GM21723 (cell line): ENCODE measurements around the gene TBX10.
"Not testable (repeated sequence)": the region's sequence is repeated elsewhere in the genome, so short reads cannot be mapped to it uniquely, and the experiment has no call there.

Experiments
- ATAC-seq: cut with Tn5 transposase; IDR thresholded peaks from one replicate; pipeline ENCODE4 v1.9.1; 2021; ENCODE audit warnings: mild to moderate bottlenecking, moderate library complexity; ENCODE audit not compliant: unreplicated experiment

Gene TBX10

DNA sequence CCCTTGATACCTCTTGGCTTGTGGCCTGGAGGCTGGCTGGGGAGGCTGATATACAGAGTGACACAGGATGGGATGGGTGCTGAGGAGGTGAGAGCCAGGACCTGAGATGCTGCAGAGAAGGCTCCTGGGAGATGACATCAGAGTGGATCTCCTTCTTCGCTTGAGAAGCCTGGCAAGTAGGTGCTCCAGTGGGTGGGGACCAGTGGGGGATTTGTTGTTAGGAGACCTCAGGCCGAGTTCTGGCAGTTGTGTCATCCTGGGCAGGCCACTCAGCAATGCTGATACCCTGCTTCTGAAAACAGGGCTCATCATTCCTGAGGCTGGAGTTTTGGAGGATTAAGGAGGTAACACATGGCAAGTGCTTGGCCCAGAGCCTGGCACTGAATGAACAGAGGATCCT lies 34.7 kb downstream of the TBX10 start:
- ATAC-seq = no peak

DNA sequence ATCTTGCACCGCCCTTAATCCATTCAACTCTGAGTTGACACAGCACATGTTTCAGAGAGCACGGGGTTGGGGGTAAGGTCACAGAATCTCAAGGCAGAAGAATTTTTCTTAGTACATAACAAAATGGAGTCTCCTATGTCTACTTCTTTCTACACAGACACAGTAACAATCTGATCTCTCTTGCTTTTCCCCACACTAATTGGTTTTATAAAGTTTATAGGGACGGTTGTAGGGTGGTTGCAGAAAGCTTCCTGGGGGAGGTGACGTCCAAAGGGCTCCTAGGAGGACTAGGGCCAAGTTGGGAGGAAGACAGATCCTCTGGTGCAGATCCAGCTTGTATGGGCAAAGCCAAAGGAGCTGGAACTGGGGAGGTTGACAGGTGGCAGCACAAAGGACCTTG lies 35.4 kb downstream of the TBX10 start:
- not testable (repeated sequence) for ATAC-seq

DNA sequence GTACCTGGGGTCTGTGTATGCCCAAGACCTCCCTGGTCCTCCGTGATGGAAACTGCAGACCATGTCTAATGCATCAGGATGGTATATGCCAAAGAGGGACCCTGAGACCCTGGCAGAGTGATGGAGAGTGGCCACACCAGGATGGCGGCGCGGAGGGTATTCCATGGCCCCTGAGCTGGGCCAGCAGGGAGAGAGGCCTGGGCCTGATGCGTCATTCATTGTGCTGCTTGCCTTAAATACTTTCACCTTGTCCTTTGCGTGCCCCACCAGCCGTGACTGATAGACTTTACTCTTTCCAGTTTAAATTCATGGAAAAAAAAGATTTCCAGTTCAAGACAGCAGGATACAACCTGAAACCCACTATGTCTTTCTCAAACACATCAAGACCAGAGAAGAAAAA lies 38.5 kb downstream of the TBX10 start:
- ATAC-seq = no peak

DNA sequence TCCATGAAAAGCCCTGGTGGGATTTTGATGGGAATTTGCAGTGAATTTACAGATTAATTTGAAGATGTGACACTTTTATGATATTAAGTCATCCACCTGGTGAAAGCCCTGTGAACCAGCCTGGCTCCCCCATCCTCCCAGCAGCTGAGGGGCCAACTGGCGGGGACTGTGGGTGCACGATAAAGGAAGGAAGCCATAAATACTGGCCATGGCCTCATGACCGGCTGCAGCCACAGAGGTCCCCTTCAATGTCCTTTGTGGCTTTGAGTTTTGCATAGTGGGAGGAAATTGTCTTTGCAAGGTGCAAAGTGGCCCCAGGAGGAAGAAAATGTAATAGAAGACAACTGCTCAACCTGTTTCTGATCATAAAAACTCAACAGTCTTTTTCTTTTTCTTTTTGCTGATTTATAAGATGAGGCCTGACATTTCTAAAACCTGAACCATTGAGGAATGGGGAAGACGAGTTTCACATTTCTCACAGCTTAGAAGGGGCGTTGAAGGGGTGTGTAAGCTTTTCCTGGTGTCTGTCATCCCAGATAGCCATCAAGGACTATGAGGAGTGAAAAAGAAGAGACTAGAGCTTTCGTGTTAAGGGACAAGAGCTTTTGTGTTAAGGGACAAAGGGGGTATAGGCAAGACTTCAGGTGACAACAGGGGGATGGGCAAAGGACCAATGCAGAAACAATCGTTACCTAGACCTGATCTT lies 39.1 kb downstream of the TBX10 start:
- ATAC-seq = peak; percentile 68

DNA sequence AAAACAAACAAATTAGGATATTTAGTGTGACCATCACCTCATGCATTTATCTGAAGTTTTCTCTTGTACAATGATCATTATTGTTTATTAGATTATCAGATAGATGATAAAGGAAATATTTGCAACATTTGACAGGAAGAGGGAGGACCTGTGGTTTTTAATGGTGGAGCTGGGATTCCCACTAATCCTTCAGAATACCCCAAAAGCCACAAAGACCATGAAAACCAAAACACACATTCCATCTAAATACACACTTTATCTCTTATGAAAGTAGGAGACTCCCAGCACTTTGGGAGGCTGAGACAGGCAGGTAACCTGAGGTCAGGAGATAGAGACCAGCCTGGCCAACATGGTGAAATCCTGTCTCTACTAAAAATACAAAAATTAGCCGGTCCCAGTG lies 40.4 kb downstream of the TBX10 start:
- no peak for ATAC-seq

DNA sequence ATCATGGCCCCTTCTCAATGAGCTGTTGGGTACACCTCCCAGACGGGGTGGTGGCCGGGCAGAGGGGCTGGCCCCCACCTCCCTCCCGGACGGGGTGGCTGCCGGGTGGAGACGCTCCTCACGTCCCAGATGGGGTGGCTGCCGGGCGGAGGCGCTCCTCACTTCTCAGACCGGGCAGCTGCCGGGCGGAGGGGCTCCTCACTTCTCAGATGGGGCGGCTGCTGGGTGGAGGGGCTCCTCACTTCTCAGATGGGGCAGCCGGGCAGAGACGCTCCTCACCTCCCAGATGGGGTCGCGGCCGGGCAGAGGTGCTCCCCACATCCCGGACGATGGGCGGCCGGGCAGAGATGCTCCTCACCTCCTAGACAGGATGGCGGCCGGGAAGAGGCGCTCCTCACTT lies 41.6 kb downstream of the TBX10 start:
- not testable (repeated sequence) for ATAC-seq

DNA sequence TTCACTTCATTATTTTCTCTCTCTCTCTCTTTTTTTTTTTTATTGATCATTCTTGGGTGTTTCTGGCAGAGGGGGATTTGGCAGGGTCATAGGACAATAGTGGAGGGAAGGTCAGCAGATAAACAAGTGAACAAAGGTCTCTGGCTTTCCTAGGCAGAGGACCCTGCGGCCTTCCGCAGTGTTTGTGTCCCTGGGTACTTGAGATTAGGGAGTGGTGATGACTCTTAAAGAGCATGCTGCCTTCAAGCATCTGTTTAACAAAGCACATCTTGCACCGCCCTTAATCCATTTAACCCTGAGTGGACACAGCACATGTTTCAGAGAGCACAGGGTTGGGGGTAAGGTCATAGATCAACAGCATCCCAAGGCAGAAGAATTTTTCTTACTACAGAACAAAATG lies 42.1 kb downstream of the TBX10 start:
- ATAC-seq = not testable (repeated sequence)

DNA sequence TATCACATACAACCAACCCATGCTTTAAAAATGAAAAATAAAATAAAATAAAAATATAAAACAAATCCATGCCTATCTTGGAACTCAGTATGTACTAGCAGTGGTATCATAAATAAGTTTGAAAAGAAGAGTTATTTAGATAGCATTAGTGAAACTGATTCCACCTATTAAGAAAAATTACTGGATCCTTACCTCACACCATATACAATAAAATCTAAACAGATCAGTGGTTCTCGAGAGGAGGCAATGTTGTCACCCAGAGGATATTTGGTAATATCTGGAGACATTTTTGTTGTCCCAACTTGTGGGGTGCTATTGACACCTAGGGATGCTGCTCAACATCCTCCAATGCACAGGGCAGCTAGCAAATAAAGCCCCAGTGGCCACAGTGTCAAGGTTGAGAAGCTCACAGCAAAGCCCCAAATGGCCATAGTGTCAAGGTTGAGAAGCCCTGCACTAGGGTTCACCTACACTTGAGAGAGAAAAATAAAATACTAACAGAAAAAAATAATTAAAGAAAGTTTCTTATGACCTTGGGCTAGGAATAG lies 42.7 kb downstream of the TBX10 start:
- ATAC-seq = no peak

DNA sequence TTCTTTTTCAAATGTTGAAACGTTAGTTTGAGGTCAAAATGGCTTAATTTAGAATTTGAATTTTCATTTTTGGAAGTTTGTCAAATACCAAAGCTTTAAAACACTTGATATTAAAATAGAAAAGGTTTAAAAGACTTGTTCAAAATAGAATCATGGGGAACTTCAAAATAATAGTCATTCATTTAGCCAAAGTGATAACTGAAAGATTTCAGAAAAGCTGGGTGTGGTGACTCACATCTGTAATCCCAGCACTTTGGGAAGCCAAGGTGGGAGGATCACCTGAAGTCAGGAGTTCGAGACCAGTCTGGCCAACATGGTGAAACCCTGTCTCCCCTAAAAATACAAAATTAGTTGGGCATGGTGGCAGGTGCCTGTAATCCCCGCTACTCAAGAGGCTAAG lies 45.1 kb downstream of the TBX10 start:
- ATAC-seq = no peak

DNA sequence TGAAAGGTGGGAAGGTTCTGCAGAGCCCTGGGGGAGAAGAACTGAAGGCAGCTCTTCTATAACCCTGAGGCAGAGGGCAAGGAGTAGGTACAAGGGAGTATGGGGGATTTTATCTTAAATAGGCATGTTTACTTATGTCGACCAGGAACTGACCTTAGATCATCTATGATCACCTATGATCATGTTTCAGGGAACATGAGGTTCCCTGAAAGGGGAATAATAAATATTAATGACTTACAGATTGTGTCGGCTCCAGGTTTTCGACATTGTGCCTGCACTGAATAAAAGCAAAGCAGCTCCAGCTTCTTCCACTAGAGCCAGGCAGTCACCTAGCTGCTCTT lies 46.0 kb downstream of the TBX10 start:
- ATAC-seq = no peak

DNA sequence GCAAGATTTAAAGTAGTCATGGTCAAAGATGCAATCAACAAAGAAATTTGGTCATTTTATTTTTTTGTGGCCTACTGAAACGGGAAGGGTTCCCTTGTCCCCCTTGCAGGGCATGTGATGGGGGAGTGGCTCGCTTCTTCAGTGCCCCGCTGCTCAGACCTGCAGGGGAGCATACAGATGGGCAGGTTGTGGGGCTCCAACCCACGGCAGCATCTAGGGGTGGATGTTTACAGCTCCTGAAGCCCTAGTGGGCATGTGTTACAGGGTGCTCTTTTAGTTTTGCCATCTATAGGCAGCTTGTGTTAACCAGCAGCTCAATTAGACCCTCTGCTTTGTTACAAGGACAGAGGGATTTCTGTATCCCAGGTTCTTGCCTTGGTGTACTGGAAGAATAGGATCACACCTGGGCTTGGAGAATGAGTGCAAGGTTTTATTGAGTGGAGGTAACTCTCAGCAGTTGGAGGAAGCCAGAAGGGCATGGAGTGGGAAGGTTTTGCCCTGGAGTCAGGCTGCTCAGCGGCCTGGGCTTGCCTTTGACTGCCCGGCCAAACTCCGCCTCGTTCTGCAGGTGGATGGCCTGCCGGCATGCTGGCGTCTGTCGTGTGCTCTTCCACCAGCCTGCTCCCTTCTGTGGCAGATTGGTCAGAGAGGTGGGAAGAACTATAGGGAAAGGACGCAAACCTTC lies 46.5 kb downstream of the TBX10 start:
- no peak for ATAC-seq

DNA sequence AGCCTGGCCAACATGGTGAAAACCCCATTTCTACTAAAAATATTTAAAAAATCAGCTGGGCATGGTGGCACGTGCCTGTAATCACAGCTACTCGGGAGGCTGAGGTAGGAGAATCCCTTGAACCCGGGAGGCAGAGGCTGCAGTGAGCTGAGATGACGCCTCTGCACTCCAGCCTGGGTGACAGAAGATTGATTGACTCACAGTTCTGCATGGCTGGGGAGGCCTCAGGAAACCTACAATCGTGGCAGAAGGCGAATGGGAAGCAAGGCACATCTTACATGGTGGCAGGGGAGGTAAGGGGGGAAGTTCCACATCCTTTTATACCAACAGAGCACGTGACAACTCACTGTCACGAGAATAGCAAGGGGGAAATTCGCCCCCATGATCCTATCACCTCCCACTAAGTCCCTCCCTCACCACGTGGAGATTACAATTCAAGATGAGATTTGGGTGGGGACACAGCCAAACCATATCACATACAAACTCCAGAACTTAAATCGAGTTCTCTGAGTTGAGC lies 50.6 kb downstream of the TBX10 start:
- ATAC-seq = not testable (repeated sequence)

DNA sequence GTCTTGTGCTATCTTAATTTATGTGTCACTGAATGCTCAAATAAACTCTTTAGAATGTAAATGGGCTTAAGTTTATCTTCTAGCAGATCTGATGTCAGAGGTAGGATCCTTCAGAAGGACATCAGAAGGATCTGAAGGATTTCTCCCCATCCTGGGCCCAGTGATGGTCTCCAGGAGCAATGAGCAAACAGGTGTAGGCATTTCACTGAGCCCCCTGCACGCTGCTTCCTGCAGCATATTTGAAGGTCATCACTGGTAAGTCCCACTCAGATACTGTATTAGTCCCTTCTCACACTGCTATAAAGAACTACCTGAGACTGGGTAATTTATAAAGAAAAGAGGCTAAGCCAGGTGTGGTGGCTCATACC lies 51.4 kb downstream of the TBX10 start:
- ATAC-seq = peak; percentile 20

DNA sequence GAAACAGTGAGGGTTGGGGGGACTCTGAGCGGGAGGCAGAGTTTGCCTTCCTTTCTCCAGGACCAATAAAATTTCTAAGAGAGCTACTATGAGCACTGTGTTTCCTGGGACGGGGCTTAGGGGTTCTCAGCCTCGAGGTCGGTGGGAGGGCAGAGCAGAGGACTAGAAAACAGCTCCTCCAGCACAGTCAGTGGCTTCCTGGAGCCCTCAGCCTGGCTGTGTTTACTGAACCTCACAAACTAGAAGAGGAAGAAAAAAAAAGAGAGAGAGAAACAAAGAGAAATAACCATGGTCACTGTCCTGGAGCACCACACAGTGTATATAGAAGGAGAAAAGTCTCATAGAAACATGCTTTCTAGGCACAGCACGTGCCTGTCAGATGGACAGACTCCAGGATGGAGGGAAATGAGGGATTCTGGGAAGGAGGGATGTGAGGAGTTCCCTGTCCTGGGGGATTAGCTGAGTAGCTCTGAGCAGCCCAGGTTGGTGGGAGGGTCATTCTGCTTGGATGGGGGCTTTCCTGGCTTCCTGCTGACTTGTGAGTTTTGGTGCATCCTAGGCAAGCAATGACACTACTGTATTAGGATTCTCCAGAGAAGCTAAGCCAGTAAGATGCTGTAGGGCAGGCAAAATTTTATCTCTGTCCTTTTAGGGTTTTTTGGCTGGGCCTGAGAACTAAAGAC lies 52.9 kb downstream of the TBX10 start:
- no peak for ATAC-seq

DNA sequence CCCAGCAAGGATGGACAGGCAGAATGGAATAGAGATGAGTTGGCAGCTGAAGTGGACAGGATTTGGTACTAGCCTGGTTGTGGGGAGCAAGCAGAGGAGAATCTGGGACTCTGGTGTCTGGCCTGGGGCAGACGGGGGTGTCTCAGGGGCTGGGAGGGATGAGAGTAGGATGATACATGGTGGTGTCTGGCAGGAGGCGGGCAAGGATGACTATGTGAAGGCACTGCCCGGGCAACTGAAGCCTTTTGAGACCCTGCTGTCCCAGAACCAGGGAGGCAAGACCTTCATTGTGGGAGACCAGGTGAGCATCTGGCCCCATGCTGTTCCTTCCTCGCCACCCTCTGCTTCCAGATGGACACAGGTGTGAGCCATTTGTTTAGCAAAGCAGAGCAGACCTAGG lies 53.7 kb downstream of the TBX10 start:
- no peak for ATAC-seq

DNA sequence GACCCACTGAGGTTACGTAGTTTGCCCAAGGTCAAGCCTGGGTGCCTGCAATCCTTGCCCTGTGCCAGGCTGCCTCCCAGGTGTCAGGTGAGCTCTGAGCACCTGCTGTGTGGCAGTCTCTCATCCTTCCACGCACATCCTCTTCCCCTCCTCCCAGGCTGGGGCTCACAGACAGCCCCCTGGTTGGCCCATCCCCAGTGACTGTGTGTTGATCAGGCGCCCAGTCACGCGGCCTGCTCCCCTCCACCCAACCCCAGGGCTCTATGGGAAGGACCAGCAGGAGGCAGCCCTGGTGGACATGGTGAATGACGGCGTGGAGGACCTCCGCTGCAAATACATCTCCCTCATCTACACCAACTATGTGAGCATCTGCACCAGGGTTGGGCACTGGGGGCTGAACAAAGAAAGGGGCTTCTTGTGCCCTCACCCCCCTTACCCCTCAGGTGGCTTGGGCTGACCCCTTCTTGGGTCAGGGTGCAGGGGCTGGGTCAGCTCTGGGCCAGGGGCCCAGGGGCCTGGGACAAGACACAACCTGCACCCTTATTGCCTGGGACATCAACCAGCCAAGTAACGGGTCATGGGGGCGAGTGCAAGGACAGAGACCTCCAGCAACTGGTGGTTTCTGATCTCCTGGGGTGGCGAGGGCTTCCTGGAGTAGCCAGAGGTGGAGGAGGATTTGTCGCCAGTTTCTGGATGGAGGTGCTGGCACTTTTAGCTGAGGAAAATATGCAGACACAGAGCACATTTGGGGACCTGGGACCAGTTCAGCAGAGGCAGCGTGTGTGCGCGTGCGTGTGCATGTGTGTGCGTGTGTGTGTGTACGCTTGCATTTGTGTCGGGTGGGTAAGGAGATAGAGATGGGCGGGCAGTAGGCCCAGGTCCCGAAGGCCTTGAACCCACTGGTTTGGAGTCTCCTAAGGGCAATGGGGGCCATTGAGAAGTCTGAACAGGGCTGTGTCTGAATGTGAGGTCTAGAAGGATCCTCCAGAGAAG lies 54.4 kb downstream of the TBX10 start:
- ATAC-seq = no peak

DNA sequence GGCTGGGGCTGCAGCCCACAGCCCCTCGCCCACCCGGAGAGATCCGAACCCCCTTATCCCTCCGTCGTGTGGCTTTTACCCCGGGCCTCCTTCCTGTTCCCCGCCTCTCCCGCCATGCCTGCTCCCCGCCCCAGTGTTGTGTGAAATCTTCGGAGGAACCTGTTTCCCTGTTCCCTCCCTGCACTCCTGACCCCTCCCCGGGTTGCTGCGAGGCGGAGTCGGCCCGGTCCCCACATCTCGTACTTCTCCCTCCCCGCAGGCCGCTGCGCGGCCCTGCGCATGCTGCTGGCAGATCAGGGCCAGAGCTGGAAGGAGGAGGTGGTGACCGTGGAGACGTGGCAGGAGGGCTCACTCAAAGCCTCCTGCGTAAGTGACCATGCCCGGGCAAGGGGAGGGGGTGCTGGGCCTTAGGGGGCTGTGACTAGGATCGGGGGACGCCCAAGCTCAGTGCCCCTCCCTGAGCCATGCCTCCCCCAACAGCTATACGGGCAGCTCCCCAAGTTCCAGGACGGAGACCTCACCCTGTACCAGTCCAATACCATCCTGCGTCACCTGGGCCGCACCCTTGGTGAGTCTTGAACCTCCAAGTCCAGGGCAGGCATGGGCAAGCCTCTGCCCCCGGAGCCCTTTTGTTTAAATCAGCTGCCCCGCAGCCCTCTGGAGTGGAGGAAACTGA lies 55.2 kb downstream of the TBX10 start:
- no peak for ATAC-seq

DNA sequence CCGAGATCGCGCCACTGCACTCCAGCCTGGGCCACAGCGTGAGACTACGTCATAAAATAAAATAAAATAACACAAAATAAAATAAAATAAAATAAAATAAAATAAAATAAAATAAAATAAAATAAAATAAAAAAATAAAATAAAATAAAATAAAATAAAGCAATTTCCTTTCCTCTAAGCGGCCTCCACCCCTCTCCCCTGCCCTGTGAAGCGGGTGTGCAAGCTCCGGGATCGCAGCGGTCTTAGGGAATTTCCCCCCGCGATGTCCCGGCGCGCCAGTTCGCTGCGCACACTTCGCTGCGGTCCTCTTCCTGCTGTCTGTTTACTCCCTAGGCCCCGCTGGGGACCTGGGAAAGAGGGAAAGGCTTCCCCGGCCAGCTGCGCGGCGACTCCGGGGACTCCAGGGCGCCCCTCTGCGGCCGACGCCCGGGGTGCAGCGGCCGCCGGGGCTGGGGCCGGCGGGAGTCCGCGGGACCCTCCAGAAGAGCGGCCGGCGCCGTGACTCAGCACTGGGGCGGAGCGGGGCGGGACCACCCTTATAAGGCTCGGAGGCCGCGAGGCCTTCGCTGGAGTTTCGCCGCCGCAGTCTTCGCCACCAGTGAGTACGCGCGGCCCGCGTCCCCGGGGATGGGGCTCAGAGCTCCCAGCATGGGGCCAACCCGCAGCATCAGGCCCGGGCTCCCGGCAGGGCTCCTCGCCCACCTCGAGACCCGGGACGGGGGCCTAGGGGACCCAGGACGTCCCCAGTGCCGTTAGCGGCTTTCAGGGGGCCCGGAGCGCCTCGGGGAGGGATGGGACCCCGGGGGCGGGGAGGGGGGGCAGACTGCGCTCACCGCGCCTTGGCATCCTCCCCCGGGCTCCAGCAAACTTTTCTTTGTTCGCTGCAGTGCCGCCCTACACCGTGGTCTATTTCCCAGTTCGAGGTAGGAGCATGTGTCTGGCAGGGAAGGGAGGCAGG lies 56.0 kb downstream of the TBX10 start, which contains the start of gene GSTP1:
TSS of gene GSTP1 (plus strand) at position 566 of the 958 bp plus-strand sequence. CDS start at position 598, 32 bp downstream.
- ATAC-seq = peak; percentile 60

DNA sequence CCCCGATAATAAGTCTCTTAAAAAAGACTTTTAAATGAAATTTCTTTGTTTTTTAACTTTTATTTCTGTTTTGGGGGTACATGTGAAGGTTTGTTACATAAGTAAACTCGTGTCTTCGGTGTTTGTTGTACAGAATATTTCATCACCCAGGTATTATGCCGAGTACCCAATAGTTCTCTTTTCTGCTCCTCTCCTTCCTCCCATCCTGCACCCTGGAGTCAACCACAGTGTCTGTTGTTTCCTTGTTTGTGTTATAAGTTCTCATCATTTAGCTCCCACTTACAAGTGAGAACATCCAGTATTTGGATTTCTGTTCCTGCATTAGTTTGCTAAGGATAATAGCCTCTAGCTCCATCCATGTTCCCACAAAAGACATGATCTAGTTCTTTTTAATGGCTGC lies 57.6 kb downstream of the TBX10 start:
- ATAC-seq = no peak
